Measurements from ENCODE around the gene CPSF4L.

Gene CPSF4L

DNA sequence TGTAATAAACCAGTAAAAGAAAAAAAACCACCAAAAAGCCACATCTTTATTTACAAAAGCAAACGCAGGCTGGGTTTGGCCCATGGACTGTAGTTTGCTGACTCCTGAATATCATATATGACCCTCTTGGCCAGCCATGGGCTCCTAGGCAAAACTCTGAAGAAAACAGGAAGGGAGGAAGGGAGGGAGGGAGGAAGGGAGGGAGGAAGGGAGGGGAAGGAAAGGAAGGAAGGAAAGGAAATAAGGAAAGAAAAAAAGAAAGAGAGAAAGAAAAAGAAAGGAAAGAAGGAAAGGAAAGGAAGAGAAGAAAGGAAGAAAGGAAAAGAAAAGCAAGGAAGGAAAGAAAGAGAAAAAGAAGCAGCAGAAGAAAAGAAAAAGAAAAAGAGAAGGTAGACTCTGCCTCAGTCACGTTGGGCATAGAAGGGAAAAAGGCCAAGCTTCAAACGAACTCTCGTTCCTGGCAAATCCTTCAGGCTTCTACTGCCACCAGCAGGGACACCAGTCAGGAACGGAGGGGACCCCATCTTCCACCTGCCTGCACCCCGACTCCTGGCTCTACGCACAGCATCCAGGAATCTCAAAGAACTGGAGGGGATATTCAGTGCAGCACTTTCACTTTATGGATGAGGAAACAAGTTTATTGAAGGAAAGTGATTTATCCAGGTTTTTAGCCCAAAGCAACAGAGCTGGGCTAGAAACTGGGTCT lies 28.0 kb upstream of the CPSF4L start:
- Histone ChIP-seq H3K27ac (ENCODE audit: low read length) (no peak overlapping the region), H3K27me3 (ENCODE audit: control insufficient read depth, insufficient read depth, low read length) (no peaks in the 10 kb centered on the region), H3K9me3 (ENCODE audit: control insufficient read depth, insufficient read depth, low read length) (no peaks in the 10 kb centered on the region), H3K4me1 (ENCODE audit: control insufficient read depth, insufficient read depth, low read length) (no peaks in the 10 kb centered on the region), H3K36me3 (ENCODE audit: control insufficient read depth, insufficient read depth, low read length) (peaks cover 12% of the 10 kb centered on the region), H3K4me3 (ENCODE audit: low read length) (no peak overlapping the region)
- no CpG with 5 or more reads among the region's 7 CpGs for WGBS (ENCODE audit: insufficient coverage, insufficient read length)
- DNase-seq (ENCODE audit: low read depth, low spot score), result no peak

DNA sequence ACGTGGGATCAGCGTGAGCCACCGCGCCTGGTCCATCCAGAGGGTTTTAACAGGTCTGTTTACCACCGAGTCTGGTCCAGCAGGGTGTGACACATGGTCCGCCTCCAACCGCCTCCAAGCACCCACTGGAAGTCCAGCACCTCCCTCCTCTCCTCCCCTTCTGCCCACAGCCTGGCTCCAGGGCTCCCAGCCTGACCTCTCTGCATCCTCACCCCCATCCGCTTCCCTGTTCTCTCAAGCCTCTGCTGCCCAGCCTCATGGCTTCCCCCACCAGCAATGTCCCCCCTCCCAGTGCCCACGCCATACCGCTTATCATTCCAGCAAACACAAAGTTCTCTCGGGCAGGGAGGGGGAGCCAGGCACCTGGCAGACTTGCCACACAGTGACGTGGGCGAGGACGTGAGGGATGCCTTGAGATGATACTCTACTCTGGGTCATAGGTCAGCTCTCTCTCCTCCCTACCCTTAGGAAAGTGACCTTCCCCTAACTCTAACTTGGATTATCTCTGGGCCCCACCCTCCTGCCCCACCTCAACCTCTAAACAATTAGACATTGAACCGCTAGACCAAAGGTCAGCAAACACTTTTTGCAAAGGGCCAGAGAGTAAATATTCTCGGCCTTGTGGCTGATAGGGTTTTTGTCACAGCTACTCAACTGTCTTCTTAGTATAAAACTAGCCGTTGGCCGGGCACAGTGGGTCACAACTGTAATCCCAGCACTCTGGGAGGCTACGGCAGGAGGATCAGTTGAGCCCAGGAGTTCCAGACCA lies 27.0 kb upstream of the CPSF4L start:
- no peaks in the 10 kb centered on the region for H3K9me3 ChIP-seq (ENCODE audit: control insufficient read depth, insufficient read depth, low read length)
- H3K4me1 ChIP-seq (ENCODE audit: control insufficient read depth, insufficient read depth, low read length), result no peaks in the 10 kb centered on the region
- H3K4me3 ChIP-seq (ENCODE audit: low read length), result no peak overlapping the region
- no peak overlapping the region for H3K27ac ChIP-seq (ENCODE audit: low read length)
- DNase-seq (ENCODE audit: low read depth, low spot score), result no peak
- no peaks in the 10 kb centered on the region for H3K27me3 ChIP-seq (ENCODE audit: control insufficient read depth, insufficient read depth, low read length)
- peaks cover 12% of the 10 kb centered on the region for H3K36me3 ChIP-seq (ENCODE audit: control insufficient read depth, insufficient read depth, low read length)
- no CpG with 5 or more reads among the region's 19 CpGs for WGBS (ENCODE audit: insufficient coverage, insufficient read length)

DNA sequence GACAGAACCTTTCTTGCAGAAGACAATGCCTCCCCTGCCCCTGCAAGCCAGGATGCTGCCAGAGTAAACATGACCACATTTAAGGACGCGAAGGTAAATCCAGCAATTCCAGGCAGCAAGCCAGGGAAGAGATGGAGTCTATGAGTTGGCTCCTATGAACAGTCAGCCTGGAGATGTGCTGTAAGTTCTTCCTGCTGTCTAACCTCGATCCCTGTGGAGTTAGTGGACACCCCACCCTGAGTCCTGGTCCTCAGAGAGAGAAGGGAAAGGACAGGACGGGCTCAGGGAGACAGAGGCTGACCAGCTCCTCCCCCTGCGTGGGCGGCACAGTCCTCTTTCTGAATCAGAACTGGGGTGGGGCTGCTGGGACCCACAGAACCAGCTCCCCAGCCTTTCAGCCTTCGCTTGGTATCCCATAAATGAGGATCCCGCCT lies 25.2 kb upstream of the CPSF4L start:
- Histone ChIP-seq H3K4me3 (ENCODE audit: low read length) (no peak overlapping the region), H3K36me3 (ENCODE audit: control insufficient read depth, insufficient read depth, low read length) (peaks cover 12% of the 10 kb centered on the region), H3K9me3 (ENCODE audit: control insufficient read depth, insufficient read depth, low read length) (no peaks in the 10 kb centered on the region), H3K27ac (ENCODE audit: low read length) (no peak overlapping the region), H3K4me1 (ENCODE audit: control insufficient read depth, insufficient read depth, low read length) (no peaks in the 10 kb centered on the region), H3K27me3 (ENCODE audit: control insufficient read depth, insufficient read depth, low read length) (no peaks in the 10 kb centered on the region)
- DNase-seq (ENCODE audit: low read depth, low spot score), result no peak
- no CpG with 5 or more reads among the region's 8 CpGs for WGBS (ENCODE audit: insufficient coverage, insufficient read length)

DNA sequence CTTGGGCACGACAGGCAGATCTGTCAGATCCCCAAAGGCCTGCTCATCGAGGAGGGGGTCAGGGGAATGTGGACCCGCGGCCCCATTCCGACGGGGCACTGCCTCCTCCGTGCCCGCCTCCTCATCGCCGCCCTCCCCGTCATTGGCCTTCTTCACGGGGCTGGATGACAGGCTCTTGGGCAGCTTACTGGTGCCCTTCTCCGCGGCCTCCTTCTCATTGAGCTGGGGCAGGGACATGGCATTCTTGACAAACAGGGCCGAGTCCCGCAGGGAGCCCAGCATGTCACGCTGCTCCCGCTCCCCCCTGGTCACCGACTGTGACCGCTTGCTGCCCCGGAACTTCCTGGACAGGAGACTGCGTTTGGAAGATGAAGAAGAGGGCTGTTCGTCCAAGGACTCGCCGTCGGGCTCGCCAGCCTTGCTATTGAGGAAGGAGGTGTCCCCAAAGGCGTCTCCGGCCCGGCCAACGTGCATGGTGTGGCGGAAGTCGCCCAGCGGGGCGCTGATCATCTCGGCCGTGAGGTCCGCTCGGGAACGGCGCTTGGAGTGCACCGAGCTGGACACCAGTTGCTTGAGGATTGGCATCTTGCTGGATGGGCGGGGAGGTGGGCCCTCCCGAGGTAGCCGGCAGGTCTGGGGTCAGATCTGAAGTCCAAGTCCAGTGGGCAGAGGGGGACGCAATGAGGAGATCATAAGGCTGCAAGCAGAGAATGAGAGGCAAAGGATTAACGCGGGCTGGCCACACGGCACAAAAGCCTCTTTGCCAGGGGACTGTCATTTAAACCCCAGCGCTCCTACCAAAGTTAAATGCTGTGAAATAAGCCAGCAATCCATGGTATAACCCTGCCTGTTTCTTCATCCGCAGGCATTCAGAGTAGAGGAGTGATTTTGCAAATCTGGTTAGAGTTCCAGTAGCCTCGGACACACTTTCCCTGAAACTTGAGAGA lies 24.5 kb upstream of the CPSF4L start:
- H3K9me3 ChIP-seq (ENCODE audit: control insufficient read depth, insufficient read depth, low read length), result no peaks in the 10 kb centered on the region
- WGBS (ENCODE audit: insufficient coverage, insufficient read length), result no CpG with 5 or more reads among the region's 52 CpGs
- no peak overlapping the region for H3K27ac ChIP-seq (ENCODE audit: low read length)
- DNase-seq (ENCODE audit: low read depth, low spot score), result no peak
- no peaks in the 10 kb centered on the region for H3K27me3 ChIP-seq (ENCODE audit: control insufficient read depth, insufficient read depth, low read length)
- no peak overlapping the region for H3K4me3 ChIP-seq (ENCODE audit: low read length)
- H3K4me1 ChIP-seq (ENCODE audit: control insufficient read depth, insufficient read depth, low read length), result no peaks in the 10 kb centered on the region
- peaks cover 12% of the 10 kb centered on the region for H3K36me3 ChIP-seq (ENCODE audit: control insufficient read depth, insufficient read depth, low read length)

DNA sequence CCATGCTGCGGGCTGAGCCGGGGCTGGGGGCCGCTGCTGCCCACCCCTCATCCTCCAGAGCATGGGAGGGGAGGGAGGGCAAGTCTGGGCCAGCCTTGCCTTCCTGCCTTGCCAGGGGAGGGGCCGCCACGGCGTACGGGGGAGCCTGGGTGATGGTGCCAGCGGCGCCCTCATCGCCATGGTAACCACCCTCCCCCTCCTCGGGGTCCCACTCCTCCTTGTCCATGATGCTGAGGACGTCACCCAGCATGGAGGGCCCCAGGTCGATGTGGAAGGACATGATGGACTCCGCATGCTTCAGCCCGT lies 23.9 kb upstream of the CPSF4L start:
- Histone ChIP-seq H3K9me3 (ENCODE audit: control insufficient read depth, insufficient read depth, low read length) (no peaks in the 10 kb centered on the region), H3K27me3 (ENCODE audit: control insufficient read depth, insufficient read depth, low read length) (no peaks in the 10 kb centered on the region), H3K4me1 (ENCODE audit: control insufficient read depth, insufficient read depth, low read length) (no peaks in the 10 kb centered on the region), H3K4me3 (ENCODE audit: low read length) (no peak overlapping the region), H3K27ac (ENCODE audit: low read length) (no peak overlapping the region), H3K36me3 (ENCODE audit: control insufficient read depth, insufficient read depth, low read length) (peaks cover 12% of the 10 kb centered on the region)
- no CpG with 5 or more reads among the region's 15 CpGs for WGBS (ENCODE audit: insufficient coverage, insufficient read length)
- DNase-seq (ENCODE audit: low read depth, low spot score), result no peak

DNA sequence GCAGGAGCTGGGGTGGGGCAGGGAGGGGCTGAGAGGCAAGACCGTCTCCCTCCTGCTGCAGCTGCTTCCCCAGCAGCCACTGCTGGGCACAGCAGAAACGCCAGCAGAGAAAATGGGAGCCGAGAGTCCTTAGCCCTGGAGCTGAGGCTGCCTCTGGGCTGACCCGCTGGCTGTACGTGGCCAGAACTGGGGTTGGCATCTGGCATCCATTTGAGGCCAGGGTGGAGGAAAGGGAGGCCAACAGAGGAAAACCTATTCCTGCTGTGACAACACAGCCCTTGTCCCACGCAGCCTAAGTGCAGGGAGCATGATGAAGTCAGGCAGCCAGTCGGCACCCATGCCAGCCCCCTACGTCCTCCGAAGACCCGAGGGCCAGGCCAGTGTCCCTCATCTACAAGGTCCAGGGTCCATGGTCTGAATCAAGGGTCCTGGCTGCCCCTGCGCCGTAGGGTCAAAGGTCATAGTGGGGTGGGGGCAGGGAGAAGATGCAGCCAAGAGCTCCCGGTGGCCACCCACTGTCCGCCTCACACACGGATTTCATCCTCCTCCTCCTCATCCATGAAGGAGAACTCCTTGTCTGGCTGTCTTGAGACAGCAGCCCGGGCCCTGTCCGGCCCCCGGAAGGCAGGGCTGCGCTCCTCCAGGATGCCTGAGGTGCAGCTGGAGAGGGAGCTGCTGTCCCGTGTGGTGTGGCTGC lies 23.4 kb upstream of the CPSF4L start:
- no CpG with 5 or more reads among the region's 20 CpGs for WGBS (ENCODE audit: insufficient coverage, insufficient read length)
- Histone ChIP-seq H3K27me3 (ENCODE audit: control insufficient read depth, insufficient read depth, low read length) (no peaks in the 10 kb centered on the region), H3K4me3 (ENCODE audit: low read length) (no peak overlapping the region), H3K36me3 (ENCODE audit: control insufficient read depth, insufficient read depth, low read length) (peaks cover 12% of the 10 kb centered on the region), H3K4me1 (ENCODE audit: control insufficient read depth, insufficient read depth, low read length) (no peaks in the 10 kb centered on the region), H3K9me3 (ENCODE audit: control insufficient read depth, insufficient read depth, low read length) (no peaks in the 10 kb centered on the region), H3K27ac (ENCODE audit: low read length) (no peak overlapping the region)
- DNase-seq (ENCODE audit: low read depth, low spot score), result no peak

DNA sequence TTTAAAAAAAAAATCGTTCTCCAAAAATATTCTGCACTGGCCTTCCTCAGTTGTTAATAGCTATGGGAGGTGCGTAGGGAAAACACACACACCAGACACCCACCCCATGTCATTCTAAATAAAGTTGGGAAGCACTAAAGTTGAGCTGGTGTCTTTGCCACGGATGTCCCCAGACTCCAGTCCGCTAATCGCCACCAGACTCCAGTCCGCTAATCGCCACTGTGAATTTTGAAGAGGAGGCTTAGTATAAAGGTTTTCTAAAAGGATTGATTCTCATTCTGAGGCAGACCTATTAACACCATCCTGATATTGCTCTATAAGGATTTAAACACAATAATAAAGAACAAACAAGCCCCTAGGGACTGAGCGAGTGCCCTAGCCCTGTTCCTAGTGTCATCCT lies 22.7 kb upstream of the CPSF4L start:
- Histone ChIP-seq H3K4me1 (ENCODE audit: control insufficient read depth, insufficient read depth, low read length) (no peaks in the 10 kb centered on the region), H3K27me3 (ENCODE audit: control insufficient read depth, insufficient read depth, low read length) (no peaks in the 10 kb centered on the region), H3K9me3 (ENCODE audit: control insufficient read depth, insufficient read depth, low read length) (no peaks in the 10 kb centered on the region), H3K36me3 (ENCODE audit: control insufficient read depth, insufficient read depth, low read length) (peaks cover 12% of the 10 kb centered on the region), H3K4me3 (ENCODE audit: low read length) (no peak overlapping the region), H3K27ac (ENCODE audit: low read length) (no peak overlapping the region)
- no CpG with 5 or more reads among the region's 8 CpGs for WGBS (ENCODE audit: insufficient coverage, insufficient read length)
- DNase-seq (ENCODE audit: low read depth, low spot score), result no peak

DNA sequence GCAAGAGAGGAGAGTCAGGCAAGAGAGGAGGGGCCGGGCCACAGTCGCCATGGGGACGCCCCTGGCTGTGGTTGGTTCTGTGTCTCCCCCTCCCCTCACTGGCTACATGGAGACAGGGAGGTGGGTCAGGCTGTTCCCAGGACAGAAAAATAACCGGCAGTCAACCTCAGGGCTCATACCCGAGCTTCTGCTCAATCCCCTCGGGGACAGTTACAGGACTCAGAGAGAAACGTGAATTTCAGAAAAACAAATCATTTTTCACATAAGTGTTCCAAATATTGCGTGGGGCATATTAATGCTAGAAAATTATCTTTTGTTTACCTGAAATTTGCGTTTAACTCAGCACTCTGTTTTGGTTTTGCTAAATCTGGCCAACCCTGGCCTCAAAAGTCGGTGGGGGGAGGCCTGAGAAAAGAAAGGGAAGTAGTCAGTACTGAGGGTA lies 22.2 kb upstream of the CPSF4L start:
- H3K36me3 ChIP-seq (ENCODE audit: control insufficient read depth, insufficient read depth, low read length), result peaks cover 12% of the 10 kb centered on the region
- H3K9me3 ChIP-seq (ENCODE audit: control insufficient read depth, insufficient read depth, low read length), result no peaks in the 10 kb centered on the region
- H3K27me3 ChIP-seq (ENCODE audit: control insufficient read depth, insufficient read depth, low read length), result no peaks in the 10 kb centered on the region
- no peaks in the 10 kb centered on the region for H3K4me1 ChIP-seq (ENCODE audit: control insufficient read depth, insufficient read depth, low read length)
- no peak overlapping the region for H3K27ac ChIP-seq (ENCODE audit: low read length)
- no peak overlapping the region for H3K4me3 ChIP-seq (ENCODE audit: low read length)
- no CpG with 5 or more reads among the region's 10 CpGs for WGBS (ENCODE audit: insufficient coverage, insufficient read length)
- DNase-seq (ENCODE audit: low read depth, low spot score), result peak; percentile 39

DNA sequence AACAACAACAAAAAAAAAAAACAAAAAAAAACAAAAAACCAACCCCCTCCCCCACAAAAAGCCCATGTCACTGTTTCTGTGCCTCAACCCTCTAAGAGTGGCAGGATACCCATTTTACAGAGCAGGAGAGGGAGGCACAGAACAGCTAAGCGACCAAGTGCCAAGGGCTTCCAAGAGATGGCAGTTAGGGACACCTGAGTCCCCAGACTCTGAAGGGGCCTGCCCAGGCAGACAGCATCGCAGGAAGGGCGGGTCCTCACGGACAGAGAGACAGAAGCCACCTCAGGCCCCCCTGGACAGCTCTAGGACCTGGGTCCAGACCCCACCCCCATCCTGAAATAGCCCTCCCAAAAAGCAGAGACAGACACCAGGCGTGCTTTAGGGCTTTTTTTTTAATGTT lies 21.6 kb upstream of the CPSF4L start:
- no CpG with 5 or more reads among the region's 5 CpGs for WGBS (ENCODE audit: insufficient coverage, insufficient read length)
- Histone ChIP-seq H3K27ac (ENCODE audit: low read length) (no peak overlapping the region), H3K36me3 (ENCODE audit: control insufficient read depth, insufficient read depth, low read length) (peaks cover 12% of the 10 kb centered on the region), H3K9me3 (ENCODE audit: control insufficient read depth, insufficient read depth, low read length) (no peaks in the 10 kb centered on the region), H3K4me1 (ENCODE audit: control insufficient read depth, insufficient read depth, low read length) (no peaks in the 10 kb centered on the region), H3K4me3 (ENCODE audit: low read length) (no peak overlapping the region), H3K27me3 (ENCODE audit: control insufficient read depth, insufficient read depth, low read length) (no peaks in the 10 kb centered on the region)
- no peak for DNase-seq (ENCODE audit: low read depth, low spot score)

DNA sequence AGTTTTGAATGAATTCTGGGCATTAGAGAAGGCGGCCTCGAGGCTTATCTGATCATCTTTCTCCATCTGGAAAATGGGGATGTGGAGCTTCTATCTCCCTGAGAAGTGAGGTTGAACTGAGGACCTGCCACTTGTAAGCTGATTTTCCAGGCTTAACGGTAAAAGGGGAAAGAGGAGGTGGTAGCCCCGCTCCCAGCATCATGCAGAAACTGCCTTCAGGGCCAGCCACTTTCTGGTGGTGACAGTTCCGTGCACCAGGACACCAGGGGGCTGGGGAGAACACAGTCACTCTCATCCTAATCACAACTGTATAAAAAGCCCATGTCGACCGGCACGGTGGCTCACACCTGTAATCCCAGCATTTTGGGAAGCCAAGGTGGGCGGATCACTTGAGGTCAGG lies 20.9 kb upstream of the CPSF4L start:
- H3K36me3 ChIP-seq (ENCODE audit: control insufficient read depth, insufficient read depth, low read length), result peaks cover 12% of the 10 kb centered on the region
- H3K4me1 ChIP-seq (ENCODE audit: control insufficient read depth, insufficient read depth, low read length), result no peaks in the 10 kb centered on the region
- no peak overlapping the region for H3K27ac ChIP-seq (ENCODE audit: low read length)
- no peak for DNase-seq (ENCODE audit: low read depth, low spot score)
- no peak overlapping the region for H3K4me3 ChIP-seq (ENCODE audit: low read length)
- H3K27me3 ChIP-seq (ENCODE audit: control insufficient read depth, insufficient read depth, low read length), result no peaks in the 10 kb centered on the region
- no peaks in the 10 kb centered on the region for H3K9me3 ChIP-seq (ENCODE audit: control insufficient read depth, insufficient read depth, low read length)
- no CpG with 5 or more reads among the region's 9 CpGs for WGBS (ENCODE audit: insufficient coverage, insufficient read length)

Data from iPS DF 6.9 (cell line).